Measurements from ENCODE around the gene NMB.

DNA sequence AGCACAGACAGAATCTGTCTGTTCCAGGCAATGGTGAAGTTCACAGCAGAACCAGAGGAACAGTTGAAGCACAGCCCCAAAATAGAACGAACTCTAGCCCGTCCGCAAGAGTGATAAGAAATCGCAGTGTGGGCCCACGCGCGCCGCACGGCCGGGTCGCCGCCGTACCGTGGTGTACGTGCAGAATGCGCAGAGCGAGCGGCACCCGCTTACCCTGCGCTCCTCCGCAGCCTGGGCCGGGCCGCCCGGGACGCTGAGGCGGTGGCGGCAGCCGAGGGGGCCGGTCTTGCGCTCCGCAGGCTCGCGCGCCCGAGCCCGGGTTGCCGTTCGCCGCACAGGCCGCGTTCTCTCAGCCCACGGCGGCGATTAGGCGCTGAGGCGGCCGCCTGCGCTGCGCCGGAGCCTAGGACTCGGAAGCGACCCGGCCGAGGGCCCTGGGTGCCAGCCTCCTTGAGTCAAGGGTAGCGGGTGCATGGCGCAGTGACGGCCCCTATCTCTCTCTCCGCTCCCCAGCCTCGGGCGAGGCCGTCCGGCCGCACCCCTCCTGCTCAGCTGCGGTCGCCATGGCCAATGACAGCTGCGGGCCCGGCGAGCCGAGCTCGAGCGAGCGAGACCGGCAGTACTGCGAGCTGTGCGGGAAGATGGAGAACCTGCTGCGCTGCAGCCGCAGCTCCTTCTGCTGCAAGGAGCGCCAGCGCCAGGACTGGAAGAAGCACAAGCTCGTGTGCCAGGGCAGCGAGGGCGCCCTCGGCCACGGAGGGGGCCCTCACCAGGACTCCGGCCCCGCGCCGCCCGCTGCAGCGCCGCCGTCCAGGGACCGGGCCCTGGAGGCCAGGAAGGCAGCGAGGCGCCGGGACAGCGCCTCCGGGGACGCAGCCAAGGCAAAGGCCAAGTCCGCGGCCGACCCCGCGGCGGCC is 24.4 kb downstream of the NMB start:
- TF ChIP-seq POLR2A (IDR thresholded peaks at IDR 0.05; ENCODE audit: low read length), result peak; percentile 70
- no peak for TF ChIP-seq GATA1 (IDR thresholded peaks at IDR 0.05; ENCODE audit: low read depth, low read length)
